WTC11 (cell line): Measurements from ENCODE around the gene D2HGDH. TPM values are rescaled to one million over a fixed set of nuclear protein-coding genes. Genes with fewer than 3 reads are reported as not detected.

Experiments used
- ATAC-seq: fragments of 200-7000 bp; cut with Tn5 transposase; 2 replicates; pipeline ENCODE4 v1.10.0; 2021; ENCODE audit warnings: mild to moderate bottlenecking, moderate library complexity
- CTCF ChIA-PET: fragments of 300-600 bp; sonication (Branson Sonifier 250); formaldehyde crosslinking; loops from one replicate; lab custom pipeline; 2021; ENCODE audit warnings: antibody characterized with exemption; lab: Charles Lee
- POLR2A ChIA-PET: fragments of 350-600 bp; sonication (Branson Sonifier 250); formaldehyde crosslinking; loops from one replicate; lab custom pipeline; 2021; ENCODE audit warnings: antibody characterized with exemption; lab: Charles Lee
- DNase-seq: peaks from one replicate; pipeline ENCODE4 v3.0.0; 2021; ENCODE audit warnings: low spot score
- H3K27ac Mint-ChIP-seq: 2 replicates; pipeline ENCODE4 v1.8.0; 2021; ENCODE audit warnings: mixed read lengths
- H3K27me3 Mint-ChIP-seq: 2 replicates; pipeline ENCODE4 v1.8.0; 2021; ENCODE audit warnings: low read depth, mild to moderate bottlenecking, moderate library complexity, mixed read lengths
- H3K36me3 Mint-ChIP-seq: 2 replicates; pipeline ENCODE4 v1.8.0; 2021; ENCODE audit warnings: mixed read lengths
- H3K4me1 Mint-ChIP-seq: 2 replicates; pipeline ENCODE4 v1.8.0; 2022; ENCODE audit warnings: mixed read lengths
- H3K4me3 Mint-ChIP-seq: 2 replicates; pipeline ENCODE4 v1.8.0; 2021; ENCODE audit warnings: mild to moderate bottlenecking, moderate library complexity, mixed read lengths
- H3K9me3 Mint-ChIP-seq: 2 replicates; pipeline ENCODE4 v1.8.0; 2021; ENCODE audit warnings: mixed read lengths
- ATF1 ChIP-seq: sonication (generic); formaldehyde crosslinking; IDR thresholded peaks from 2 replicates; pipeline ENCODE4 v1.8.1; 2023; ENCODE audit warnings: mild to moderate bottlenecking, moderate library complexity, missing genetic modification reagents
- CREM ChIP-seq: sonication (generic); formaldehyde crosslinking; IDR thresholded peaks from 2 replicates; pipeline ENCODE4 v1.8.1; 2022; ENCODE audit warnings: mild to moderate bottlenecking, missing genetic modification reagents, moderate library complexity
- ELF4 ChIP-seq: sonication (generic); formaldehyde crosslinking; IDR thresholded peaks from 2 replicates; pipeline ENCODE4 v1.8.1; 2022; ENCODE audit warnings: low read depth, mild to moderate bottlenecking, moderate library complexity, missing genetic modification reagents
- FOXJ3 ChIP-seq: sonication (generic); formaldehyde crosslinking; IDR thresholded peaks from 2 replicates; pipeline ENCODE4 v1.9.0; 2021; ENCODE audit warnings: missing genetic modification reagents, mild to moderate bottlenecking, borderline replicate concordance
- FOXP1 ChIP-seq: sonication (generic); formaldehyde crosslinking; IDR thresholded peaks from 2 replicates; pipeline ENCODE4 v1.8.0; 2022; ENCODE audit warnings: missing genetic modification reagents, mild to moderate bottlenecking, moderate library complexity, borderline replicate concordance
- GABPB1 ChIP-seq: sonication (generic); formaldehyde crosslinking; IDR thresholded peaks from 2 replicates; pipeline ENCODE4 v1.8.1; 2023; ENCODE audit warnings: mild to moderate bottlenecking, missing genetic modification reagents
- HMGA2 ChIP-seq: fragments of 250-450 bp; sonication (Bioruptor Pico); IDR thresholded peaks from 2 replicates; pipeline ENCODE4 v1.4.0; 2021; ENCODE audit warnings: mild to moderate bottlenecking, moderate library complexity
- MYBL2 ChIP-seq: sonication (generic); formaldehyde crosslinking; IDR thresholded peaks from 2 replicates; pipeline ENCODE4 v1.8.1; 2023; ENCODE audit warnings: mild to moderate bottlenecking, moderate library complexity, missing genetic modification reagents
- NFE2L1 ChIP-seq: sonication (generic); formaldehyde crosslinking; IDR thresholded peaks from 2 replicates; pipeline ENCODE4 v1.8.1; 2023; ENCODE audit warnings: missing genetic modification reagents
- NR1H2 ChIP-seq: sonication (generic); formaldehyde crosslinking; IDR thresholded peaks from 2 replicates; pipeline ENCODE4 v1.9.0; 2021; ENCODE audit warnings: mild to moderate bottlenecking, moderate library complexity, missing genetic modification reagents
- PRDM15 ChIP-seq: sonication (generic); formaldehyde crosslinking; IDR thresholded peaks from 2 replicates; pipeline ENCODE4 v1.8.0; 2022; ENCODE audit warnings: missing genetic modification reagents
- TEAD1 ChIP-seq: sonication (generic); formaldehyde crosslinking; IDR thresholded peaks from 2 replicates; pipeline ENCODE4 v1.8.0; 2022; ENCODE audit warnings: mild to moderate bottlenecking, missing genetic modification reagents
- TEAD4 ChIP-seq: sonication (generic); formaldehyde crosslinking; IDR thresholded peaks from 2 replicates; pipeline ENCODE4 v1.8.0; 2022; ENCODE audit warnings: mild to moderate bottlenecking, missing genetic modification reagents
- TP53 ChIP-seq: sonication (generic); formaldehyde crosslinking; IDR thresholded peaks from 2 replicates; pipeline ENCODE4 v1.8.1; 2023; ENCODE audit warnings: mild to moderate bottlenecking, missing genetic modification reagents
- USF1 ChIP-seq: sonication (generic); formaldehyde crosslinking; IDR thresholded peaks from 2 replicates; pipeline ENCODE4 v1.8.0; 2022; ENCODE audit warnings: mild to moderate bottlenecking, missing genetic modification reagents
- USF2 ChIP-seq: sonication (generic); formaldehyde crosslinking; IDR thresholded peaks from 2 replicates; pipeline ENCODE4 v1.8.1; 2023; ENCODE audit warnings: mild to moderate bottlenecking, missing genetic modification reagents, moderate library complexity
- ZNF671 ChIP-seq: fragments of 250-450 bp; sonication (Bioruptor Pico); IDR thresholded peaks from 2 replicates; pipeline ENCODE4 v1.8.0; 2021; ENCODE audit warnings: mild to moderate bottlenecking
- total RNA-seq: library from RNA; stranded (reverse); gene quantifications from 3 replicates; pipeline ENCODE4 v1.2.3, GENCODE V29; 2021
- TF ChIP-seq, protein P1 (sequence below): sonication (generic); formaldehyde crosslinking; IDR thresholded peaks from 2 replicates; pipeline ENCODE4 v1.8.1; 2023; ENCODE audit warnings: mild to moderate bottlenecking, missing genetic modification reagents

Gene D2HGDH
- total RNA-seq, 1 experiment from 2014 or later, result 22.7 TPM

GRCh38 chr2:241771286-241772062 lies 37.0 kb downstream of the D2HGDH start (continued):
- TF ChIP-seq USF2 (CRISPR knock-in tag) (0 out of 2 replicates have a peak, but pooled peaks have one; percentile 28), NFE2L1 (CRISPR knock-in tag) (no peak)
- TF ChIP-seq, all 79 proteins: peak for 4

- Mint-ChIP-seq H3K4me3 (no peak overlapping the region), H3K36me3 (no peaks in the 10 kb centered on the region), H3K9me3 (no peaks in the 10 kb centered on the region), H3K27ac (no peak overlapping the region), H3K27me3 (no peaks in the 10 kb centered on the region), H3K4me1 (peaks cover 12% of the 10 kb centered on the region)
- TF ChIP-seq, protein P1, sequence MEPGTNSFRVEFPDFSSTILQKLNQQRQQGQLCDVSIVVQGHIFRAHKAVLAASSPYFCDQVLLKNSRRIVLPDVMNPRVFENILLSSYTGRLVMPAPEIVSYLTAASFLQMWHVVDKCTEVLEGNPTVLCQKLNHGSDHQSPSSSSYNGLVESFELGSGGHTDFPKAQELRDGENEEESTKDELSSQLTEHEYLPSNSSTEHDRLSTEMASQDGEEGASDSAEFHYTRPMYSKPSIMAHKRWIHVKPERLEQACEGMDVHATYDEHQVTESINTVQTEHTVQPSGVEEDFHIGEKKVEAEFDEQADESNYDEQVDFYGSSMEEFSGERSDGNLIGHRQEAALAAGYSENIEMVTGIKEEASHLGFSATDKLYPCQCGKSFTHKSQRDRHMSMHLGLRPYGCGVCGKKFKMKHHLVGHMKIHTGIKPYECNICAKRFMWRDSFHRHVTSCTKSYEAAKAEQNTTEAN (CRISPR knock-in tag), result no peak
- no peak for TF ChIP-seq HMGA2 (CRISPR knock-in tag)
- TF ChIP-seq TP53, result no peak
- no peak for TF ChIP-seq FOXP1 (CRISPR knock-in tag)
- TF ChIP-seq ELF4 (CRISPR knock-in tag), result no peak
- TF ChIP-seq CREM (CRISPR knock-in tag), result no peak
- TF ChIP-seq ZNF671 (CRISPR knock-in tag), result no peak
- TF ChIP-seq NR1H2 (CRISPR knock-in tag), result no peak
- CTCF ChIA-PET, result interaction anchor here (1.8 kb wide), 1 partner anchor 106 kb away, joined by 4 read pairs; no protein-coding TSS in a partner anchor
- POLR2A ChIA-PET, result no interaction called here
- DNase-seq, result no peak
- ATAC-seq, result no peak
Measured at GRCh38 chr2:241772063-241772499, 37.7 kb downstream of the D2HGDH start.

DNA sequence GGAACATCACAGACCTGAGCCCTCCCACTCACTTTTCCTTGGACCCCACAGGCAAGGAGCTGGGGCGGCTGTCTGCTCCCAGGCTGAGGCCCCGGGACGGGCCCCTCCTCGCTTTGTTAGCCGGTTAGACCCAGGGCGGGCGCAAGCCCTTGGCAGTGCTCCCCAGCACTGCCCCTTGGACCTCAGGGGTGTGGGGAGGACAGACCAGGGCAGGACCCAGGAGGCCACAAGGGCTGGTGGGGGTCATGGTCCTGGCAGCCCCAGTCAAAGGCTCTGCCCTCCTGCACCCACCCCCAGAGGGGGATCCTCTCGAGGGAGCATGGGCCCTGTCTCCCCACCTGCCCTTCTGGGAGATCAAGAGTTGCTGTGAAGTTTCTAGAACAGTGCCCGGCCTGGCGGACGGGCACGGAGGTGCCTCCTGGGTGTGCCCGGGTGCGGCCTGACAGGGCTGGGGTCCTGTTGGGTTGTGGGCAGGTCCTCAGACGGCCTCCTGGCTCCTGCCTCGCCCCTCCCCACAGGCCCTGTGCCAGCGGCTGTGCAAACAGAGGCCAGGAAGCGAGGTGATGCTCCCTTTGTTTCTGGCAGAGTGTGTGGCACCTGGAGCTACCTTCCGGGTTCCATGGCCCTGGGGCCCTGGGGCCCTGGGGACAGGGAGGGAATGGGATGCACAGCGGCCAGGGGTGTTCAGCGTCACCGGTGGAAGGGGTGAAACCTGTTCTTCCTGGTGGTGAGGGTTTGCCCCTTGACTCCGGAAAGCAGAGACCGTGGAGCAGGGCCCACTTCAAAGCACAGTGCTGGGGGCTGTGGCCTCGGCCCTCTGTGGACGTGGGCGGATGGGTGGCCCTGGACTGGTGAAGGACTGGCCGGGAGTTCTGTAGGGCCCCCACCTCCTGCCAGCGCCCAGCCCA lies 39.3 kb downstream of the D2HGDH start:
- DNase-seq, result no peak
- CTCF ChIA-PET, result interaction anchor here (1.0 kb wide), 1 partner anchor 105 kb away, joined by 3 read pairs; no protein-coding TSS in a partner anchor
- Mint-ChIP-seq H3K36me3 (peaks cover 1% of the 10 kb centered on the region), H3K4me3 (no peak overlapping the region), H3K27ac (no peak overlapping the region), H3K9me3 (0 out of 2 replicates have a peak, but pooled peaks cover 4% of the 10 kb centered on the region), H3K4me1 (peaks cover 20% of the 10 kb centered on the region), H3K27me3 (peaks cover under 1% of the 10 kb centered on the region; the same call in 1 of the 2 replicates)
- TF ChIP-seq USF1 (CRISPR knock-in tag) (no peak), GABPB1 (CRISPR knock-in tag) (peak; percentile 29; the same call in 1 of the 2 replicates), ATF1 (no peak)
- ATAC-seq, result no peak
- POLR2A ChIA-PET, result no interaction called here

- H3K4me3 Mint-ChIP-seq, result no peak overlapping the region
- peaks cover 4% of the 10 kb centered on the region for H3K36me3 Mint-ChIP-seq
- DNase-seq (peak; percentile 11), ATAC-seq (no peak)
- ChIA-PET POLR2A (no interaction called here), CTCF (no interaction called here)
- 0 out of 2 replicates have a peak, but pooled peaks cover 6% of the 10 kb centered on the region for H3K9me3 Mint-ChIP-seq
- H3K27ac Mint-ChIP-seq, result no peak overlapping the region
- H3K27me3 Mint-ChIP-seq, result peaks cover 3% of the 10 kb centered on the region
- peaks cover 23% of the 10 kb centered on the region for H3K4me1 Mint-ChIP-seq
- TF ChIP-seq FOXP1 (CRISPR knock-in tag) (no peak), TEAD4 (no peak), ZNF671 (CRISPR knock-in tag) (no peak), MYBL2 (no peak), FOXJ3 (no peak), PRDM15 (CRISPR knock-in tag) (no peak), TEAD1 (CRISPR knock-in tag) (no peak), ATF1 (no peak)
Measured at GRCh38 chr2:241774419-241775222, 40.2 kb downstream of the D2HGDH start.
